OCI-LY3 (cell line): ENCODE measurements around the gene FAM83E.

Source experiments
- CTCF ChIP-seq: fragments of 200-600, 300-600 bp; sonication (generic); IDR thresholded peaks from 2 replicates; pipeline ENCODE4 v1.5.1; 2014; ENCODE audit warnings: antibody characterized with exemption, low read length, low read depth
- EZH2phosphoT487 ChIP-seq: fragments of 200-600 bp; shearing (Covaris generic); IDR thresholded peaks from 2 replicates; pipeline ENCODE4 v1.6.1; 2018; ENCODE audit warnings: antibody characterized with exemption, mixed run types, low read depth

GRCh38 chr19:48595171-48595570 is 19.7 kb downstream of the FAM83E start:
- no peak for TF ChIP-seq CTCF
- TF ChIP-seq EZH2phosphoT487 = no peak
